ENCODE results near the gene ATP11C. TPM values are rescaled to one million over a fixed set of nuclear protein-coding genes. Genes with fewer than 3 reads are reported as not detected.

The ATP11C gene
- total and polyA plus RNA-seq, 10 of the 15 experiments (the other 5 are each of a cell fraction or from before 2014, with no cell fraction given) = 16.2 to 44.0 (median 24.8) TPM

GRCh38 chrX:139766545-139766983 is 166.3 kb downstream of the ATP11C start (continued):
- no peak for TF ChIP-seq REST (IDR thresholded peaks at IDR 0.05; ENCODE audit: low read depth, low read length)
- no peak for TF ChIP-seq WRNIP1 (IDR thresholded peaks at IDR 0.05; ENCODE audit: borderline replicate concordance, low read depth, low read length)
- no peak for TF ChIP-seq NRF1 (conservative IDR thresholded peaks at IDR 0.05; ENCODE audit: low read depth, low read length)
- no peak for TF ChIP-seq TCF7 (IDR thresholded peaks at IDR 0.05; ENCODE audit: borderline replicate concordance)
- TF ChIP-seq YBX1 (IDR thresholded peaks at IDR 0.05) = no peak
- TF ChIP-seq, protein P1, sequence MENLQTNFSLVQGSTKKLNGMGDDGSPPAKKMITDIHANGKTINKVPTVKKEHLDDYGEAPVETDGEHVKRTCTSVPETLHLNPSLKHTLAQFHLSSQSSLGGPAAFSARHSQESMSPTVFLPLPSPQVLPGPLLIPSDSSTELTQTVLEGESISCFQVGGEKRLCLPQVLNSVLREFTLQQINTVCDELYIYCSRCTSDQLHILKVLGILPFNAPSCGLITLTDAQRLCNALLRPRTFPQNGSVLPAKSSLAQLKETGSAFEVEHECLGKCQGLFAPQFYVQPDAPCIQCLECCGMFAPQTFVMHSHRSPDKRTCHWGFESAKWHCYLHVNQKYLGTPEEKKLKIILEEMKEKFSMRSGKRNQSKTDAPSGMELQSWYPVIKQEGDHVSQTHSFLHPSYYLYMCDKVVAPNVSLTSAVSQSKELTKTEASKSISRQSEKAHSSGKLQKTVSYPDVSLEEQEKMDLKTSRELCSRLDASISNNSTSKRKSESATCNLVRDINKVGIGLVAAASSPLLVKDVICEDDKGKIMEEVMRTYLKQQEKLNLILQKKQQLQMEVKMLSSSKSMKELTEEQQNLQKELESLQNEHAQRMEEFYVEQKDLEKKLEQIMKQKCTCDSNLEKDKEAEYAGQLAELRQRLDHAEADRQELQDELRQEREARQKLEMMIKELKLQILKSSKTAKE (IDR thresholded peaks at IDR 0.05; ENCODE audit: low read depth, poor library complexity, severe bottlenecking) = no peak
- no peak for TF ChIP-seq NBN (IDR thresholded peaks at IDR 0.05)
- no peak for TF ChIP-seq ZNF24 (IDR thresholded peaks at IDR 0.05)
- no peak for TF ChIP-seq CBX5 (IDR thresholded peaks at IDR 0.05; ENCODE audit: low read depth)
- no peak for TF ChIP-seq ELK1 (IDR thresholded peaks at IDR 0.05; ENCODE audit: low read depth, low read length)
- TF ChIP-seq, protein P2, sequence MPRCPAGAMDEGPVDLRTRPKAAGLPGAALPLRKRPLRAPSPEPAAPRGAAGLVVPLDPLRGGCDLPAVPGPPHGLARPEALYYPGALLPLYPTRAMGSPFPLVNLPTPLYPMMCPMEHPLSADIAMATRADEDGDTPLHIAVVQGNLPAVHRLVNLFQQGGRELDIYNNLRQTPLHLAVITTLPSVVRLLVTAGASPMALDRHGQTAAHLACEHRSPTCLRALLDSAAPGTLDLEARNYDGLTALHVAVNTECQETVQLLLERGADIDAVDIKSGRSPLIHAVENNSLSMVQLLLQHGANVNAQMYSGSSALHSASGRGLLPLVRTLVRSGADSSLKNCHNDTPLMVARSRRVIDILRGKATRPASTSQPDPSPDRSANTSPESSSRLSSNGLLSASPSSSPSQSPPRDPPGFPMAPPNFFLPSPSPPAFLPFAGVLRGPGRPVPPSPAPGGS (IDR thresholded peaks at IDR 0.05; ENCODE audit: borderline replicate concordance, insufficient read depth, low read depth, low read length, poor library complexity, severe bottlenecking) = no peak
- no peak for TF ChIP-seq SIX5 (IDR thresholded peaks at IDR 0.05; ENCODE audit: low read depth, low read length, severe bottlenecking)
- no peak for TF ChIP-seq POLR2A (IDR thresholded peaks at IDR 0.05; ENCODE audit: low read depth, low read length)
- TF ChIP-seq CREB1 (IDR thresholded peaks at IDR 0.05; ENCODE audit: low read depth) = no peak
- peak; percentile 59 for TF ChIP-seq IKZF1 (conservative IDR thresholded peaks at IDR 0.05)
- 0 out of 4 replicates have a peak, but pooled peaks of 1 of the 2 experiments have one; percentile 19 for TF ChIP-seq BHLHE40 (IDR thresholded peaks at IDR 0.05; ENCODE audit: borderline replicate concordance in 1 of 2, low read depth in 2 of 2, low read length in 1 of 2)
- TF ChIP-seq CREM (IDR thresholded peaks at IDR 0.05; ENCODE audit: low read depth) = no peak
- no peak for TF ChIP-seq FOS (IDR thresholded peaks at IDR 0.05; ENCODE audit: borderline replicate concordance, extremely low read depth, insufficient read length)
- no peak for TF ChIP-seq PRDM15 (CRISPR knock-in tag; IDR thresholded peaks at IDR 0.05)
